Measurements from ENCODE around the gene STK17A. TPM values are rescaled to one million over a fixed set of nuclear protein-coding genes. Genes with fewer than 3 reads are reported as not detected.

Gene STK17A
- total RNA-seq, 4 donors from 2014 or later = 7.9 to 22.9 (median 16.4) TPM

GRCh38 chr7:43542716-43543115 lies 40.2 kb upstream of the STK17A start:
- Histone ChIP-seq H3K4me3 (replicated peaks in 1 of 3) (no peak overlapping the region), H3K36me3 (no peaks in the 10 kb centered on the region), H3K9me3 (no peaks in the 10 kb centered on the region), H3K27ac (no peak overlapping the region), H3K4me1 (no peaks in the 10 kb centered on the region), H3K27me3 (no peaks in the 10 kb centered on the region)
- intact Hi-C loops (cut with DNase I) = no loop called here
- TF ChIP-seq CTCF (IDR thresholded peaks at IDR 0.05) (no peak), POLR2A (IDR thresholded peaks at IDR 0.05) (no peak)
- no peak for DNase-seq
- WGBS, 2 donors = 86 to 87% methylated on average over 5 of the region's 5 CpGs

DNA sequence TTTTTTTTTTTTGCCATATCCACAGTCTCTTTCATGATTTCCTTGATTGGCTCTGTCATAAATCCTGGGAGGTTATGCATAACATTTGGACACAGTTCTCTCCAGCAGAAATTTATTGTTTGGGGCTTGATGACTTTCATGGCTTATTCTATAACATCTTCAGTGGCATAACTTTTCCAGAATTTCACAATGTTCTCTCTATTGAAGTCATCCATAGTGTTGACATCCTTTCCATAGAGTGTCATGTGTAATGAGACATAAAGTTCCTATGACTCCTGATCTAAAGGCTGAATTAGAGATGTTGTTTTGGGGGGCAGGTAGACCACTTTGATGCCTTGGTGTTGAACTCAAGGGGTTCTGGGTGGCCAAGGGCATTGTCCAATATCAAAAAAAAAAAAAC lies 36.7 kb upstream of the STK17A start:
- intact Hi-C loops (cut with DNase I) = no loop called here
- DNase-seq = no peak
- no peaks in the 10 kb centered on the region for H3K27me3 ChIP-seq
- no peaks in the 10 kb centered on the region for H3K36me3 ChIP-seq
- no peaks in the 10 kb centered on the region for H3K4me1 ChIP-seq
- no peak overlapping the region for H3K27ac ChIP-seq
- TF ChIP-seq CTCF (IDR thresholded peaks at IDR 0.05) (no peak), POLR2A (IDR thresholded peaks at IDR 0.05) (no peak)
- H3K4me3 ChIP-seq (replicated peaks in 1 of 3) = no peak overlapping the region
- no peaks in the 10 kb centered on the region for H3K9me3 ChIP-seq

- WGBS, 2 donors = 93 to 97% methylated on average over 16 of the region's 16 CpGs
- H3K4me1 ChIP-seq = no peaks in the 10 kb centered on the region
- intact Hi-C loops (cut with DNase I) = no loop called here
- H3K27me3 ChIP-seq = no peaks in the 10 kb centered on the region
- H3K4me3 ChIP-seq (replicated peaks in 1 of 3) = no peak overlapping the region
- H3K36me3 ChIP-seq = no peaks in the 10 kb centered on the region
- DNase-seq = no peak
- TF ChIP-seq POLR2A (IDR thresholded peaks at IDR 0.05) (no peak), CTCF (IDR thresholded peaks at IDR 0.05) (no peak)
- H3K27ac ChIP-seq = no peak overlapping the region
- H3K9me3 ChIP-seq = no peaks in the 10 kb centered on the region
Measured at GRCh38 chr7:43550427-43550826, 32.5 kb upstream of the STK17A start.

GRCh38 chr7:43552122-43552521 lies 30.8 kb upstream of the STK17A start:
- intact Hi-C loops (cut with DNase I) = no loop called here
- DNase-seq = no peak
- WGBS, 2 donors = 83 to 89% methylated on average over 8 of the region's 8 CpGs
- H3K4me1 ChIP-seq = no peaks in the 10 kb centered on the region
- no peak for TF ChIP-seq CTCF (IDR thresholded peaks at IDR 0.05)
- no peak for TF ChIP-seq POLR2A (IDR thresholded peaks at IDR 0.05)
- no peak overlapping the region for H3K27ac ChIP-seq
- no peaks in the 10 kb centered on the region for H3K36me3 ChIP-seq
- no peak overlapping the region for H3K4me3 ChIP-seq (replicated peaks in 1 of 3)
- no peaks in the 10 kb centered on the region for H3K27me3 ChIP-seq
- H3K9me3 ChIP-seq = no peaks in the 10 kb centered on the region

DNA sequence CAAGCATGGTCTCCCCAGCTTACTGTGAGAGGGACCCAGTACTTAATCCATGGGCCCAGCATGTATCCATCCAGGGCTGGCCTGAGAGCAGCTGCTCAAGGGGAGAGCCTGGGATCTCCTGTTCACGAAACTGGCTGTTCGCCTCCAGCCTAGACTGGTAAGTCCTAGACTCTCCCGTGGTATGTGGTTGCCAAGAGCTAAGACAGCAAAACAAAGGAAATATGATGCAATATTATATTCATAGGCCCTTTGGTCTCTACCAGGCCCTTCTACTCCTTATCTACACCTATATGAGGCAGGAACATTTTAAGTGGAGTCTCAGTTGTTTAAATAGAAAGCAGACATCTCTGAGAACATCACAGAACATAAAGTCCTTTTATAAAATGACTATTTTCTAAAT lies 28.9 kb upstream of the STK17A start:
- no peak overlapping the region for H3K27ac ChIP-seq
- no peak overlapping the region for H3K4me3 ChIP-seq (replicated peaks in 1 of 3)
- no peaks in the 10 kb centered on the region for H3K9me3 ChIP-seq
- no peaks in the 10 kb centered on the region for H3K4me1 ChIP-seq
- no peaks in the 10 kb centered on the region for H3K27me3 ChIP-seq
- intact Hi-C loops (cut with DNase I) = no loop called here
- 73 to 74% methylated on average over 3 of the region's 3 CpGs for WGBS, 2 donors
- TF ChIP-seq CTCF (IDR thresholded peaks at IDR 0.05) (no peak), POLR2A (IDR thresholded peaks at IDR 0.05) (no peak)
- DNase-seq = no peak
- no peaks in the 10 kb centered on the region for H3K36me3 ChIP-seq
